ELR (cell line): ENCODE measurements around the gene TMEM80.
"Not testable (repeated sequence)": the region's sequence is repeated elsewhere in the genome, so short reads cannot be mapped to it uniquely, and the experiment has no call there.

Experiments used
- DNase-seq: peaks from one replicate; pipeline ENCODE4 v3.0.0-alpha.2; 2015; ENCODE audit warnings: low read depth

The TMEM80 gene

GRCh38 chr11:721247-721740, 25.7 kb downstream of the TMEM80 start:
- no peak for DNase-seq

DNA sequence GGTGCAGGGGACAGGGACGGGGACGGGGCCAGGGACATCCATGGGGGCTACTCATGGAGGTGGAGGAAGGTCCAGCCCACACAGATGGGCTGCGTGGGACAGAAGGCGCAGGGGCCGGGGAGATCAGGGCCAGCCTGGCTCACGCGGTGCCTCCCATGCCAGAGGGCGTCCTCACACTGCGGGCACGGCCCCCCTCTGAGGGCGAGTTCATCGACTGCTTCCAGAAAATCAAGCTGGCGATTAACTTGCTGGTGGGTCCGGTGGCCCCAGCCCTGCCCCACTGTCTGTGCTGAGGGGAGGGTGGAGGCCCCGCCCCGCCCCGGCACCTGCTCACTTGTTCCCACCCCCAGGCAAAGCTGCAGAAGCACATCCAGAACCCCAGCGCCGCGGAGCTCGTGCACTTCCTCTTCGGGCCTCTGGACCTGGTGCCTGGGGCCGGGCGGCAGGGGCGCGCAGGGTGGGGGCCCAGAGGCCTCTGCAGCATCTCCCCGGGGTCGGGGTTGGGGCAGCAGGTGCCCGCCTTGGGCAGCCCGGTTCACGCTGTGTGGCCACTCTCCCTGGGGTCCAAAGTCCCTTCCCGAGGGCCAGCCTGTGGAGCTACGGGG, 26.2 kb downstream of the TMEM80 start:
- DNase-seq: no peak

DNA sequence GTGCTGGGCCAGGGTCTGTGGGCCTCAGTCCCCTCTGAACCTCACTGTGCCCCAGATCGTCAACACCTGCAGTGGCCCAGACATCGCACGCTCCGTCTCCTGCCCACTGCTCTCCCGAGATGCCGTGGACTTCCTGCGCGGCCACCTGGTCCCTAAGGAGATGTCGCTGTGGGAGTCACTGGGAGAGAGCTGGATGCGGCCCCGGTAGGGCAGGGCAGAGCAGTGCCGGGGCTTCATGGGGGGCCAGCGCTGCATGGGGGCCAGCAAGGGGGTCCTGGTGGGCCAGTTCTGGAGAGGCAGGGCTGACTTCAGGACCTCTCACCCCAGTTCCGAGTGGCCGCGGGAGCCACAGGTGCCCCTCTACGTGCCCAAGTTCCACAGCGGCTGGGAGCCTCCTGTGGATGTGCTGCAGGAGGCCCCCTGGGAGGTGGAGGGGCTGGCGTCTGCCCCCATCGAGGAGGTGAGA, 26.8 kb downstream of the TMEM80 start:
- no peak for DNase-seq

DNA sequence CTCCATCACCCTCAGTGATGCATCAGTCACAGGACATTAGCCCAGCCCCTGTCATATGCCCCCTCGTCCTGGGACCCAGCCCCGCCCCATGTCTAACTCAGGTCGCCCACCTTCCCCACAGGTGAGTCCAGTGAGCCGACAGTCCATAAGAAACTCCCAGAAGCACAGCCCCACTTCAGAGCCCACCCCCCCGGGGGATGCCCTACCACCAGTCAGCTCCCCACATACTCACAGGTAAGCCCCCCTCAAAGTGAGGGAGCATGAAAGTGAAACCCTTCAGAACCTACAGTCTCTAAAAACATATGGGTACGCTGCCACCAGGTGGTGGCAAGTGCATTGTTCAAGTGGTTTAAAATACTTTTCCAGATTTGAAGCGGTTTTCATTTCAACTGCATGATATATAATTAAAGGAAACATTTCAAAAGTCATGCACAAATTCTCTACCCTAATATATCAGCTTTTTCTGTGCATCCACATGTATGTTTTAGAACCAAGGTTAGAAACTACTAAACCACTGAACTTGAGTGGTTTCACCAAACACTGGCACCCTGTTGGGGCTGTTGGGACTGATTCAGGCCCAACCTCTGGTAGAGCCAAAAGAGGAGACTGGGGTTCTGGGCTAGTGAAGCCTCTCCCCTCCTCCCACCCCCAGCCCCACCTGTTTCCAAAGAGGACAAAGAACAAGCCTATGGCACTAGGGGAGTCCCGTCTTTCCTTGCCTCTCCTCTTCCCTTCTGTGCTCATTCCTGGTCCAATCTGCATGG, 27.7 kb downstream of the TMEM80 start:
- peak; percentile 68 for DNase-seq

- DNase-seq: no peak
Measured at GRCh38 chr11:724049-724777, 28.6 kb downstream of the TMEM80 start.

GRCh38 chr11:724778-725386, 29.3 kb downstream of the TMEM80 start:
- DNase-seq: no peak

GRCh38 chr11:725624-726202, 30.1 kb downstream of the TMEM80 start:
- DNase-seq: no peak

DNA sequence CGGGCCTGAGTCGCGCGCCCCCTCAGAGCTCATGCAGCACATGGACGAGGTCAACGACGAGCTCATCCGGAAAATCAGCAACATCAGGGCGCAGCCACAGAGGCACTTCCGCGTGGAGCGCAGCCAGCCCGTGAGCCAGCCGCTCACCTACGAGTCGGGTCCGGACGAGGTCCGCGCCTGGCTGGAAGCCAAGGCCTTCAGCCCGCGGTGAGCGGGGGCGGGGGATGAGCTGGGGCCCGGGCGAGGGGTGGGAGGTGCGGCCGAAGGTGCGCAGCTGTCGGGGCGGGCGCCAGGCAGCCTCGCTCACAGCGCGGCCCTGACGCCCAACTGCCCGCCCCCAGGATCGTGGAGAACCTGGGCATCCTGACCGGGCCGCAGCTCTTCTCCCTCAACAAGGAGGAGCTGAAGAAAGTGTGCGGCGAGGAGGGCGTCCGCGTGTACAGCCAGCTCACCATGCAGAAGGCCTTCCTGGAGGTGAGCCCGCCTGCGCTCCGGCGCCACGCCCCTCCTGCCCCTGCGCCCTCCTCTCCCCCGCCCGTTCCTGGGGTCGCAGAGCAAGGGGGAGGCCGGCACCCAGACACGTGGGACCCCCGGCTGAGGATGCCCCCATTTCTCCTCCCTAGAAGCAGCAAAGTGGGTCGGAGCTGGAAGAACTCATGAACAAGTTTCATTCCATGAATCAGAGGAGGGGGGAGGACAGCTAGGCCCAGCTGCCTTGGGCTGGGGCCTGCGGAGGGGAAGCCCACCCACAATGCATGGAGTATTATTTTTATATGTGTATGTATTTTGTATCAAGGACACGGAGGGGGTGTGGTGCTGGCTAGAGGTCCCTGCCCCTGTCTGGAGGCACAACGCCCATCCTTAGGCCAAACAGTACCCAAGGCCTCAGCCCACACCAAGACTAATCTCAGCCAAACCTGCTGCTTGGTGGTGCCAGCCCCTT, 30.9 kb downstream of the TMEM80 start:
- DNase-seq: no peak

DNA sequence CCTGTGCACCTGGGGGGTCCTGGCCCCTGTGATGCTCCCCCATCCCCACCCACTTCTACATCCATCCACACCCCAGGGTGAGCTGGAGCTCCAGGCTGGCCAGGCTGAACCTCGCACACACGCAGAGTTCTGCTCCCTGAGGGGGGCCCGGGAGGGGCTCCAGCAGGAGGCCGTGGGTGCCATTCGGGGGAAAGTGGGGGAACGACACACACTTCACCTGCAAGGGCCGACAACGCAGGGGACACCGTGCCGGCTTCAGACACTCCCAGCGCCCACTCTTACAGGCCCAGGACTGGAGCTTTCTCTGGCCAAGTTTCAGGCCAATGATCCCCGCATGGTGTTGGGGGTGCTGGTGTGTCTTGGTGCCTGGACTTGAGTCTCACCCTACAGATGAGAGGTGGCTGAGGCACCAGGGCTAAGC, 31.7 kb downstream of the TMEM80 start:
- DNase-seq: no peak

GRCh38 chr11:727859-728748, 32.5 kb downstream of the TMEM80 start:
- peak; percentile 85 for DNase-seq

- DNase-seq: no peak
Measured at GRCh38 chr11:728901-729491, 33.4 kb downstream of the TMEM80 start.

DNA sequence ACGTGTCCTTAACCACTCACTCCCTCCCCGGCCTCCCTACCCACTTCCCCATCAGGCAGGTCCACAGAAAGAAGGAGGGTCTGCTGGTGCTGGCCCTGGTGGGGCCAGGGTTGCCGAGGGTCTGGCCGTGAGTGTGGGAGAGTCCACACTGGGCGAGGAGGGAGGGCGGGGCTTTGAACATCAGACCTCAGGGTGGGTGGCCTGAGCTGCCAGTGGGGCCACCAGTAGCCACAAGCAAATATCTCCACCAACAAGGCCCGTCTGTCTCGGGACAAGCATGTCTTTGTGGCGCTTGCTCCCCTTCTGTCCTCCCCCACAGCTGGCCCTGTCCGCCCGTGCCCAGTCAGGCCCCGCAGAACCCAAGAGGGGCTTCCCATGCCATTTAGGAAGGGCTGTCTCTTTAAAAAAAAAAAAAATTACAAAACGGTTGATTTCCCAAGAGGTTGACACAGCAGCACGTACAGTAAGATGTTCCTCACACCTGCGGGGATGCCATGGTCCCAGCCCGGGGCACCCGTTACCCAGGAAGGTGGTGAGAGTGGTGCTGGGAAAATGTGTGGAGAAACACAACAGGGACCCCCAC, 34.0 kb downstream of the TMEM80 start:
- no peak for DNase-seq

GRCh38 chr11:733072-733471, 37.5 kb downstream of the TMEM80 start:
- no peak for DNase-seq

- DNase-seq: not testable (repeated sequence)
Measured at GRCh38 chr11:734541-734940, 38.9 kb downstream of the TMEM80 start.

- no peak for DNase-seq
Measured at GRCh38 chr11:737366-737765, 41.8 kb downstream of the TMEM80 start.

DNA sequence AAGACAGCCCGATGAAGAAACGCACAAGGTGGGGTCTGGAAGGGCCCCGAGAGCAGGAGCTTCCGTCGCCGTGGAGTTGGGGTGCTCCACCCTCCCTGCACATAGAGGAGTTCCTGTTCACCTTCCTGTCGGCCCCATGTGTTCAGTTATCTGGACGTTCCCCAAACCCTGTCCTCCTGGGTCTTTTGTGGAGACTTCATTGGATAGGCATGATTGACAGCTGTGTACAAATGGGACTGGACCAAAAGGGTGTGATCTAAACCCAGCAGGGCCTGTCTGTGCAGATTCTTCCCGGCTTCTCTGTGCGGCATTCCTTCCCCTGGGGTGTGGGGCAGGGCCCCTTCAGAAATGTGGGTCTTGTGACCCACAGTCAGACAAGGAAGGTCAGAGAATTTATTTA, 42.3 kb downstream of the TMEM80 start:
- DNase-seq: not testable (repeated sequence)

GRCh38 chr11:742156-742546, 46.5 kb downstream of the TMEM80 start:
- peak; percentile 24 for DNase-seq

- no peak for DNase-seq
Measured at GRCh38 chr11:742571-743201, 47.1 kb downstream of the TMEM80 start.

DNA sequence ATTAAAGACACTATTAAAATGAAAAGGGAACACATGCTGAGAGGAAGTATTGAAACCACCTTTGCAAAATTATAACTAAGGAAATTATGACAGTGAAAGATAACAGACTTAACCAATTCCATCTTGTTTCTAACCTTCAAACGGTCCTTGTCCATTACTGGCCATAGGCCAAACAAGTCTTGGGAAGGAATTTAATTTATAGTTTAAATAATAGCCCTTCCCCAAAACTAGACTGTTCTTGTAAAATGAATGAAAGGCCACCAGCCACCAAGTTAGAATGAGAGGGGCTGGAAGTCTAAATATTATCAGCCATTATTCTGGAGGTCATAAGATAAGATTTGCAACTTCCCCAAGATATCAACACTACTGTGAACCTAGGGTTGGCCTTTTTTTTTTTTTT, 49.8 kb downstream of the TMEM80 start:
- no peak for DNase-seq
